Sciatic nerve (tissue), 2 donors: ENCODE data around the gene ZBTB2. TPM values are rescaled to one million over a fixed set of nuclear protein-coding genes. Genes with fewer than 3 reads are reported as not detected.
"Not testable (repeated sequence)": the region's sequence is repeated elsewhere in the genome, so short reads cannot be mapped to it uniquely, and the experiment has no call there.

Source experiments
- ATAC-seq: fragments of 200-7000 bp; cut with Tn5 transposase; one replicate; pipeline ENCODE4 v1.9.1; 2020; ENCODE audit warnings: mild to moderate bottlenecking, moderate library complexity
- DNase-seq: peaks from one replicate; pipeline ENCODE4 v3.0.0-alpha.2; 2020; ENCODE audit warnings: low spot score
- intact Hi-C: fragments of 100-400 bp; cut with DNase I; formaldehyde crosslinking; loops from one replicate; pipeline ENCODE4 v1.14.2; 2022
- total RNA-seq: library from RNA; stranded (reverse); fragmentation: NEBNext Ultra II Directional; extraction: Animal tissue kit (Norgen Biotek cat#: 25700); gene quantifications from one replicate; pipeline ENCODE4 v1.2.1, GENCODE V29; 2021
- donor health status: DM: no; HTN: no; CAD: no.
- donor health status: DM: no; HTN: no; CAD: no.

ZBTB2 gene
- total RNA-seq, 1 donor from 2014 or later, result 13.2 TPM

DNA sequence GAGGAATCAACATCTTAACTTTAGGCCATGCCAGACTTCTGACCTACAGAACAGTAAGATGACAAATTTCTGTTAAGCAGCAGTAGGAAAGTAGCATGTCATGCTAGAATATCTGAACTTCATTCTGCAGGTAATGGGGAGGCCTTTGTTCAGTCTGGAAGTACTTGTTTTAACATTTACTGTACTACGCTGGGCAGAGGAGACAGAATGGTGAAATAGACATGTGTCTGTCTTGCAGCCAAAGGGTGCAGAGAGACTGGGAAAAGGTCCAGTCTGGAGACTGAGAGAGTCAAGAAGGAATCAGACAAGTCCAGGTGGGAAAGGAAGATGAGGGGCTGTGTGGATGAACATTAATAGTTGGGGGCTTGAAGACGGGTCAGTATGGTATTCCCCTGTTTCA is 17.5 kb upstream of the ZBTB2 start:
- intact Hi-C loops, result no loop called here
- no peak for ATAC-seq

DNA sequence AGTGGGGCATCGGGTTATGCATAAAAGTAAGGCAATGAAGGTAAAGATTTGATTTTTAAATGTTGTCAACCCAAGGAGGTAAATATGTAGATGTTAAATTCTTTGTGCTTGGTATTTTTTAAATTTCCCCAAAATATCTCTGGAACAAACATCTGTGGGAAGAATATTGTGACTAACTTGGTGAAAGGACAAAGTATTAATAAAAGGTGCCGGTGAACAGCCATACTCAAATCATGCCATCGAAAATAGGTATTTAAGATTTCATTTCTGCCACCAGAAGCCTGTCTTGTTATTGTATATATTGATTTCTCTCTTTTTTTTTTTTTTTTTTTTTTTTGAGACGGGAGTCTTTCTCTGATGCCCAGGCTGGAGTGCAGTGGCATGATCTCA is 12.6 kb upstream of the ZBTB2 start:
- intact Hi-C loops, result no loop called here
- ATAC-seq, result no peak
- DNase-seq, result no peak

More for the DNA sequence above, 17.5 kb upstream of the ZBTB2 start:
- no peak for DNase-seq

DNA sequence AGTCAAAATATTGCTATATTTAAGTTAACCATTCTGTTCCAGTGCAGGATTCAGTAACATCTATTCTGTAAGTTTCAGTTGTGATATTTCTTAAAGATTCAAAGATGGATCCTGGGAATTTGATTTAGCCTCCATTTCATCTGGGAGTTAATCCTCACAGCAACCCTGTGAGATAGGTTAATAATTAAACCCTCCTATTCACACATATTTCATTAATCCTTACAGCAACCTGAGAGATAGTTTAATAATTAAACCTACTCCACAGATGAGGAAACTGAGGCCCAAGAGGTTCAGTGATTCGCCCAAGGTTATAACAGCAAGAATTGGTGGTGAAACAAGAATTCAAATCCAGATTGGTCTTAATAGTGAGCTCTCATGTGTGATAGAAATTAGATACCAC is 10.9 kb upstream of the ZBTB2 start:
- intact Hi-C loops, result no loop called here
- DNase-seq, result no peak

DNA sequence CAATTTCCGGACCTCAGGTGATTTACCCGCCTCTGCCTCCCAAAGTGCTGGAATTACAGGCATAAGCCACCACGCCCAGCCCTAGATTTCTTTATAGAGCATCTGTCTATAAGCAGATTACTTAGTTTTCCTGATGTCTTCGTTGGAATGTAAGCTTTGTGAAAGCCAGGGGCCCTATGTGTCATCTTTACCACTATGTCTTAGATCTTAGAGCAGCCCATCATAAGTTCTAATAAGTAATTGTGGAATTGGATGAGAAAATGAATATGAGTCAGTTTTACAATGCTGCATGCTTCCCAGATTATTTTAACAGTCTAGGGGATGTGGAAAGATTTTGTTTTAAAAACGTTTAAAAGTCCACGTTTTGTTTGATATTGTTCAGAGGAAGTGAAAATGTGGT is 9.1 kb upstream of the ZBTB2 start:
- no peak for DNase-seq
- ATAC-seq, result no peak
- intact Hi-C loops, result loop anchor here (1.0 kb wide), 1 partner anchor 57 kb away; no protein-coding TSS in a partner anchor

More for the DNA sequence above, 10.9 kb upstream of the ZBTB2 start:
- ATAC-seq, result no peak

DNA sequence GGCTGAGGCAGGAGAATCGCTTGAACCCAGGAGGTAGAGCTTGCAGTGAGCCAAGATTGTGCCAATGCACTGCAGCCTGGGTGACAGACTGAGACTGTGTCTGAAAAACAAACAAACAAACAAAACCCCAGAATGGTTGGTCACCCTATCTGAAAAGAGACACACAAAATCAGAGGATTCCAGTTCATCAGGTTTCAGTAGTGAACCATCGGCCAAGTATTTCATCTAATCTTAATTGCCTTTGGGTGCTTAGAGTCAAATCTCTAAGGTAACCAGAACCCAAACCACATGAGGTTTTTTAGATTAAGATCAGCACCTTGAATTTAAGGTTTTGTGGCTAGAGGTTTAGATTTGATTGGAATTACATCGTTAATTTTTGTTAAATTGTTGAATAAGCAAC is 8.3 kb upstream of the ZBTB2 start:
- ATAC-seq (no peak), DNase-seq (no peak)
- intact Hi-C loops, result loop anchor here (1.0 kb wide), 1 partner anchor 58 kb away; no protein-coding TSS in a partner anchor

DNA sequence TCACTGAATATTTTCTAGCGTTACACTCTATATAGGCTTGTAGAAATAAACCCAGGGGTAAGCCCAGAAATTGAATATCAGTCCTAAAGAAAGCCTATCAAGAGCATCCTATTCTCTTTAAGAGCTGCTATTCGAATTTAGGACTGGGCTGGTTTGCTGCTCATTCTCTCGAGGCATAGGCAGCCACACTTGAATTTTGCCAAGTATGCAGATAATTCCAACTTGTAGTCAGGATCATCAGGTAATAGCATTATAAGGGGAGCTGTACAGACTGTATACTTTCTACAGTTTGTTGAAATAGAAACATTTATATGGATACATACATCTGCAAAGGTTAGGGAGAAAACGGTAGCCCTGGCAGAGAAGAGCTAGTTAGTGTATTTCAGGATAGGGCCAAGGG is 2.1 kb upstream of the ZBTB2 start:
- no peak for DNase-seq
- ATAC-seq, result no peak
- intact Hi-C loops, result no loop called here

DNA sequence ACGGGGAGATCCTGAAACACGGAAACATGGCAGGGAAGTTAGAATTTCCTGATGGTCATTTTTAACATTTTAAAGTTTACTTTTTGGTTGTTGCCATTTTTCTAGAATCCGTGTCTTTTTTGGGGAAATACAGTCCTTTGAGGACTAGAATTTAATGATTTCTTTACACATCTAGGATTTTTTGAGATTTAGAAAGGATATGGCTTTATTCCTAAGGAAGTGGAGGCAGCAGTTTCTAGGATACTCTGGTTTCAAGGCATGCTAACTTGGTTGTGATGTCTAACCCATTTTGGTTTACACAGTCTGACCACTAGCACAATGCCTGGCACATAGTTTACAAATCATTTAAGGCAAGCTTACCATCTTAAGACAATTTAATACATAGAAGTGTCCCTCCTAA is 1.1 kb upstream of the ZBTB2 start:
- no peak for ATAC-seq
- DNase-seq, result no peak
- intact Hi-C loops, result no loop called here

DNA sequence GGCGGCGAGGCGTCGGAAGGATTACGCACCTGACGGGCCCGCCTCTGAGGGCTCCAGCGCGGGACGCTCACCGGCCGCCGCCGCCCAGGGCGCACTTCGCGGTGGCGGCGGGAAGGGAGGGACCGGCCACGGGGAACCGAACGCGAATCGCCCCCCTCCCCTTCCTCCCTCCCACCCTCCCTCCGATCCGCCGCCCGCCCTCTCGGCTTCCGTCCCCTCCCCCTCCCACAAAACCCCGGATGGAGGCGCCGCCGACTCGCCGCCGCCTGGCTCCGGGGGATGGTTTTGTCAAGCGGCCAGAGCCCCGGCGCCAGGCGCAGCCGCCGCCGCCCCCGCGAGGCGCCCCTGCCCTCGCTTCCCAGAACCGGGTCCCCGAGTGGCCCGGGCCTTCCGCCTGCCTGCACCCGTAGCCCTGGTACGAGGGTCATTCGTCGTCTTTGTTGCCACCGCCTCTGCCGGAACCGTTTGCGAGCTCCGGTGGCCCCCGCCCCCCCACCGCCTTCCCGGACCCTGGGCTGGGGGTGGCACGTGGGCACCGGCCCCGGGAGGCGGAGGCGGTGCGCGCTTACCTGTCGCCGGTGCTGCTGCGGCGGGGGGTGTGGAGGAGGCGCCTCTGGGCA is 398 bp downstream of the ZBTB2 start:
- ATAC-seq (peak; percentile 16), DNase-seq (peak; percentile 91)
- intact Hi-C loops, result no loop called here

DNA sequence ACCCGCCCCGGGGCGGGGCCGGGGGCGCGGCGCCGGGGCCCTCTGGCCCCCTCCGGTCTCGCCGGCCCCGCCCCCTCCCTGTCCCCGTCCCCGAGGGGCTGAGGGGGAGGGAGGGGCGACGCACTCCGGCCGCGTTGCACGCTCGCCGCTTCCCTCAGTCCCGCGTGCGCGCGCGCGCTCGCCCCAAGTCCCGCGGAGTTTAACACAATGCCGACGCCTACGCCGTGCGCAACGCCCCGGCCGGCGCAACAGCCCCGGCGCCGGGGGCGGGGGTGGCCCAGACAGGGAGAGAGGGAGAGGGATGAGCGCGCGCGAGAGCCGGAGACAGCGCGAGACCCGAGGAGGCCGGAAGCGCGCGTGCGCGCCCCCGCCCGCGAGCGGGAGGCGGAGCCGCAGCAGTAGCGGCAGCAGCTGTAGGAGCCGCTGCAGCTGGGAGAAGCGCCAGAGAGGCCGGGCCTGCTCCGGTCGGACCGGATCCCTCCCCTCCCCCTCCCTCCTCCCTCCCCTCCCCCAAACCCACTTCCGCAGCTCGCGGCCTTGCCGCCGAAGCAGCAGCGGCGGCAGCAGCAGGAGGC is 996 bp downstream of the ZBTB2 start:
- DNase-seq, result peak; percentile 98
- intact Hi-C loops, result no loop called here
- peak; percentile 94 for ATAC-seq

DNA sequence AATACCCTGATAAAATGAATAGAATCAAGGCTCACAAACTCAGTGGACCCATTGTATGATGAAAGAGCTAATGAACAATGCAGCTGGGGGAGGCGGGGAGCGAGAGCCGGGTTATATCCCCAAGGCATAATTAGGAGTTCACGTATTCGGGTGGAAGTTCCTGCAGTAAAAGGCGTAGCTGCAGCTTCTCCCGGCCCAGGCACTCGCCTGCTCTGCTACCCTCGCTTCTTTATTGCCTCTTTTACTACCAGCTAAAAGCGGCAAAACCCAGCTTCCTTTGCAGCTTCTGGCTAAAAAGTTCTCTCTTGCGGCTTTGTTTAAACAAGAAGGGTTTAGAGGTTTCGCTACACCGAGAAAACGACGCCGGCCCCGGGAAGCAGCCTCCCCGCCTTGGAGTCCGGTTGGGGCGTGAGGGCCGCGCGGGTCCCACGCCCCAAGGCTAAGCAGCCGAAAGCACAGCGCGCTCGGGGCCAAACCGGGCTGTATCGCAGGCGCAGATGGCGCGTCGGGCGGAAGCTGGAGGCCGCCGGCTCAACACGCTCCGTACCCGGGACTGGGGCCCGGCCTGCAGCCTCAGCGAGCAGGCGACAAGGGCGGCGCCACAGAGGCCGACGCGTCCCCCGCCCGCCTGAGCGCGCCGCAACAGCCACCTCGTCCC is 1.6 kb downstream of the ZBTB2 start:
- intact Hi-C loops, result no loop called here
- peak; percentile 58 for ATAC-seq

DNA sequence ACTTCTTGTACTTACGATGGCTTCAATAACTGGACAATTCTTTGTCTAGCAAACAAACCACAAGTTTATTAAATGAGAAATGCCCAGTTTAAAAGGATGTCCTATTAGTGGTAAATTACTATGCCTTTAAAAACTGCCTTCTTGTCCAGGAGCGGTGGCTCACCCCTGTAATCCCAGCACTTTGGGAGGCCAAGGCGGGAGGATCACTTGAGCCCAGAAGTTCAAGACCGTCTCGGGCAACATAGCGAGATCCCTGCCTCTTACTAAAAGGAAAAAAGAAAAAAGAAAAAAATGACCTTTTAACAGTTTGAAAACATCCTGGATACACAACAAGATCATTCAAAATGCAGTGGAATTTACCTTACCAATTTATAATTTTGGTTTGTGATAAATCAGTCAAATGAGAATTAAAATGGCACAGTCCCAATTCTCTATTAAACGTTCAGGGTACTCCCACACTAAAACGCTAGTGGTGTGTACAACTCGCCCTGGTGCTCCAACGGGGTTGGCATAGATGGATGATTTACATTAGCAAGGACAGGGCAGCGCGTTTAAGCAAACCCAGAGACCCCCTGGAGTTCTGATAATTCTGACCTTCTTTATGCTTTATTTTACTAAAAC is 2.3 kb downstream of the ZBTB2 start:
- peak; percentile 0 for ATAC-seq
- DNase-seq, result no peak

More for the DNA sequence above, 1.6 kb downstream of the ZBTB2 start:
- DNase-seq, result peak; percentile 81

DNA sequence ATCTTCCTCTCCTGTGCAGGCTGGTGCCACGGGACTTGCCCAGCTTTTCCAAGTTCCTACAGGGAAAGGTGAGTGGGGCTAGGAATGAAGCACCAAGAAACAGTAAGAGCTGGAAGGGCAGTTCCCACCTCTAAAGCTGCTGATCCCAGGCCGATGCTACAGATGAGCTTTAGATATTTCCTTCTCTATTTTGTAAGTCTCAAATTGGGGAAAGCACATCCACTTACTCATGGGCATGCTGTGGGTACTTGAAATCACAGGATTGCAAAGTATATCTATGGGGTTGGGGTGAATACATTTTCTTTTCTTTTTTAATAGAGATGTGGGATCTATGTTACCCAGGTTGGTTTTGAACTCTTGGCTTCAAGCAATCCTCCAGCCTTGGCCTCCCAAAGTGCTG is 3.1 kb downstream of the ZBTB2 start:
- intact Hi-C loops, result no loop called here
- DNase-seq, result no peak
- ATAC-seq, result no peak

More for the DNA sequence above, 2.3 kb downstream of the ZBTB2 start:
- intact Hi-C loops, result no loop called here

DNA sequence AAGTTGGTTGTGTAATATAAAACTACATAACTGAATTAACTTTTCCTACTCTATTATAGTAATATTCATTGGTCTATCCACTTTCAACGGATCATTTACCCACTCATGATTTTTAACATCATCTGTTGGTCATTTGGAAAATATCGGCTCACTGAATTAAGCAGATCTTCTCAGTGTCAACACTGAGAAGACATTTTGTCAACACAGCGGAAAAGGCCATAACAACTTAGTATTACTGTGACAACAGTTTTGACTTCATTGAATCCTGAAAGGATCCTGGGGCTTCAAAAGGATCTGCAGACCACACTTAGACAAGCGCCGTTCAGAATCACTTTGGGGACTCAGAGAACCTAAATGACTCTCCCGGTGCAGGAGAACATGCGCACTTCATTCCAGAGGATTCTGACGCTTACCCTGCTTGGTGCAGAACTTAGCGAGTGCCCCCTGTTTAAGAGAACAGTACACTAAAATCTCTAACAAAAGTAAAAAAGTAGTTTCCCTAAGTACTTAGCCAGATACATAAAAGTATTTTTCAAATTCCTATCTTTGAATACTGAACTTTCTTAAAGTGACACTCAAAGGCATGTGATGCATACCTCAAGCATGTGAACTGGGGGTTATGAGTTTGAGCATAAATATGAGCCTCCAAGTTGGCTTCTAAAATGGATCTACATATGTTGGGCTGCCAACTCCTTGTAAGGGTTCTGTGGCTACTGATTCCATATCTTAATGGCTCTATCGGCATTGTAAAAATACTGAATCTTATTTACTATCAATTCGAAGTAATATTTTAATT is 4.0 kb downstream of the ZBTB2 start:
- no peak for ATAC-seq
- DNase-seq, result no peak
- intact Hi-C loops, result no loop called here

DNA sequence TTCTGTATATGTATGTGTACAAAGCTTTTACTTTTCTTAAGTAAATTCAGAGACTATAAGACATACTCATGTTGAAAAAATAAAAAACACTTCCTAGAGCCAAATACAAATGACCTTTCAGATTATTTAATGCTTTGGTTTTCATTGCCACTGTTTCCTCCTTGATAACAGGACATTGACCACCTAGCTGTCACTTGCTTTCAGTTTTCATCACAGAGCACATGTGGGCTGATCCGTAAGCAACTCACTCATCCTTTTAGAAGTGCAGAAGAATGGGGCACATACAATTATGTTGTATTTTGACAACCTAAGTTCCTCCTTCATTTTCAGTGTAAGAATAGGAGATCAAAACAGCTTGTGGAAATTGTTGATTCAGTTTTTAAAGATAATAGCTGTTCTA is 6.2 kb downstream of the ZBTB2 start:
- no peak for DNase-seq
- ATAC-seq, result no peak
- intact Hi-C loops, result no loop called here

DNA sequence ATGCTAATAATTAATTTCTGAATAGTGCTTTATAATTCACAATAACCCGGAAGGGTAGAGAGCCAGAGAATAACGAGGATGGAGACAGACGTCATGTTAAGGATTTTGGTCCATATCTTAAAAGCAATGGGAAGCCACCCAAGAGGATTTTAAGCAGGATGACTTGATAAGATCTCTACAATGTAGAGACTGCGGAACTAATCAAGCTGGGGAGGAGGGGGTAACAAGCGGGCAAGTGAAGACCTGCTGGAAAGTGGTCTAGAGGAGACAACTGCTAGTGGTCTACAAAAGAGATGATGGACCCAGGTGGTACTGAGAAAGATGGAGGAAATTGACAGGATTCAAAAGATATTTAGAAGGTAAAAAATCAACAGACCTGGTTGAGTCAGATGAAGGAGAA is 7.2 kb downstream of the ZBTB2 start:
- intact Hi-C loops, result no loop called here

DNA sequence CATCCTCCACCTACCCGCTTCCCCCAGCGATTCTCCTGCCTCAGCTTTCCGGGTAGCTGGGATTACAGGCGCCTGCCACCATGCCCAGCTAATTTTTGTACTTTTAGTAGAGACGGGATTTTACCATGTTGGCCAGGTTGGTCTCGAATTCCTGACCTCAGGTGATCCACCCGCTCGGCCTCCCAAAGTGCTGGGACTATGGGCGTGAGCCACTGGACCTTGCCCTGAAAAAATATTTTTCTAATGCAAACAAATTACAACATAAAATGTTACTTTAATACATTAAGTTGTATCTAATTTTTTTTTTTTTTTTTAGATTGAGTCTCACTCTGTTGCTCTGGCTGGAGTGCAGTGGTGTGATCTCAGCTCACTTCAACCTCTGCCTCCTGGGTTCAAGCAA is 8.7 kb downstream of the ZBTB2 start:
- intact Hi-C loops, result loop anchor here (1.0 kb wide), 1 partner anchor 37 kb away; no protein-coding TSS in a partner anchor
- not testable (repeated sequence) for ATAC-seq, DNase-seq

More for the DNA sequence above, 7.2 kb downstream of the ZBTB2 start:
- no peak for ATAC-seq
- DNase-seq, result no peak

DNA sequence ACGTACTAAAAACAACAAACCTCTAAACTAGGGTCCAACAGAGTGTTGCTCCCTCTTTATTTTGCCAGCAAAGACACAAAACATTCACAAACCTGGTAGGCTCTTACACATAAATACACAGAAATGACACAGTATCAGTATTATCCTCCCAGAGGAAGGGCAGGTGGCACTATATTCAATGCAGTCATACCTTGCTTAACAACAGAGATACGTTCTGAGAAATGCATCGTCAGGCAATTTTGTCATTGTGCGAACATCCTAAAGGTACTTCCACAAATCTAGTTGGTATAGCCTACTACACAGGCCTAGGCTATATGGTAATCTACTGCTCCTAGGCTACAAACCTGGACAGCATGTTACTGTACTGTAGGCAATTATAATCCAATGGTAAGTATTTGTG is 9.6 kb downstream of the ZBTB2 start:
- intact Hi-C loops, result no loop called here
- DNase-seq, result no peak
- ATAC-seq, result no peak

DNA sequence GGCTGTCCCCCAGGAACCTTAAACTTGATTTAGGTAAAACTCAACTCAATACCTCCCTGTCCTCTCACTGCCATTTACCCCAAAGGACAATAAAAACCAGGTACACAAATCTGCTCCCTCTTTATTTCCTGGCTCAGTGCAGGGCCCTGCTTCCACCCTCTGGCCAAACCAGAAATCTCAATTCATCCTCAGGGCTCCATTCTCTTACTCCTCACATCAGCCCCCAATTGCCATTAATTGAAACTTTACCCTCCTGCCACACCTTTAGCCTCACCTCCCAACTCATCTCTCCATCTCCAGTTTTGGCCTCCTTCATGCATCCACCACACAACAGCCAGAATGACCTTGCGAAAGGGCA is 10.5 kb downstream of the ZBTB2 start:
- intact Hi-C loops, result no loop called here
- no peak for ATAC-seq

More for the DNA sequence above, 10.5 kb downstream of the ZBTB2 start:
- no peak for DNase-seq
